T-helper 22 cell (primary cell): ENCODE data around the gene LRRC8E.

Experiments
- DNase-seq: peaks from one replicate; pipeline ENCODE4 v3.0.0-alpha.2; 2020; ENCODE audit warnings: low read depth

The LRRC8E gene

DNA sequence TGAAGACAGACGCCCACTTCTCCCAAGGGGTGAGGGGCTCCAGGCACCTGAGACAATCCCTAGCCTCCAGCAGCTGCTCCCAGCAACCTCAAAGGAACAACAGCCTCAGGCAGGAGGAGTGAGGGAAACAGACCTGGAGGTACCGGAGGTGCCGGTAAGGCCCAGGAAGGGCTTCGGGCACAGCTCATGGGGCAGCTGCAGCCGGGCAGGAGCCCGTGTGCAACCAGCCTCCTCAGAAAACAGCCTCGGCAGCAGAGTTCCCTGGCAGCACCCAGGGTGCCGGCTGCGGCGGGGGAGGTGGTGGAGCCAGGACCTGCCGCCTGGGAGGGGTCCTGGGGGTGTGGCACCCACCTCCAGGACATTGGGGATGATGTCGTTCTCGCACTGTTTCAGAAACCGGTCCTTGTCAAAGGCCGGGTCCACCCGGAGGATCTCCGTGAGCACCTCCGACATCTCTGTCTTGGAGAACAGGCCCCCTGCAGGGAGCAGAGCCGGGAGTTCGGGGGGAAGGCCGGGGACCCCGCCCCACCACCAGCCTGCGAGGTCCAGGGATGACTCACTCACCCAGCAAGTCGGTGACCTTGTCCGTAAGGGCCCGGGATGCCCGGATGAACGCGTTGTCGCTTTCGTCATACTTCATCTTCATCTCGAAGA, 44.1 kb downstream of the LRRC8E start:
- DNase-seq, result no peak

DNA sequence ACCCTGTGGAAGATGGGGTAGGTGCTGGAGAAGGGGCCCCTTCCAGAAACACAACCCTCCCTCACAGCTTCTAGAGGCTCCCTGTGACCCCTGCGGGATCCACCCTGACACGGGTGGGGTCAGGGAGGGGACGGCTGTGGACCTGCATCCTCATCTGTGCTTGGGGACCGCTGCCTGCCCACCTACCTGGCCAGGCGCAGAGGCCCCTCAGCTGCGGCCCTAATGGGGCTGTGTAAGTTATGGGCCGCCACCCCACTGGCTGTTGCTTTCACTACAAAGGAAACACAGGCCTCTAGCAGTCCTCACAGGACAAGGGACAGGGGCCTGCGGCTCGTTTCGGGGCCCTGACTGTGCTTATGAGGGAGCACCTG, 44.6 kb downstream of the LRRC8E start:
- DNase-seq, result no peak

DNA sequence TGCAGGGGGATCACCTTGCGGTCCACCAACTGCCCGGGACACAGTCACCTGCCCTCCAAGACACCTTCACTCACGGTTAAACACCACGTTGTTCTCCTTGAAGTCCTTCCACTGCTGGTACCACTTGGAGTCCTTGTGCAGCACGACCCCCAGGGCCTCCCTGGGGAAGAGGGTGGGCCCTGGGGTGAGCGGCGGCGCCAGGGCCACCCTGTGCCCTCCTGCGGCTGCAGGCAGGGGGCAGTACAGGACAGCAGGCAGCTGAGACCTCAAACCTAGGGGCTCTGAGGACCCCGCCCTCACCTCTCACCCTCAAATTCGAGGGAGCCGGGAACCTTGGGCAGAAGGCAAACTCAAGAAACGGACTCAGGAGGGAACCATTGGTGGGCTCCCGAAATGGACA, 45.1 kb downstream of the LRRC8E start:
- no peak for DNase-seq

DNA sequence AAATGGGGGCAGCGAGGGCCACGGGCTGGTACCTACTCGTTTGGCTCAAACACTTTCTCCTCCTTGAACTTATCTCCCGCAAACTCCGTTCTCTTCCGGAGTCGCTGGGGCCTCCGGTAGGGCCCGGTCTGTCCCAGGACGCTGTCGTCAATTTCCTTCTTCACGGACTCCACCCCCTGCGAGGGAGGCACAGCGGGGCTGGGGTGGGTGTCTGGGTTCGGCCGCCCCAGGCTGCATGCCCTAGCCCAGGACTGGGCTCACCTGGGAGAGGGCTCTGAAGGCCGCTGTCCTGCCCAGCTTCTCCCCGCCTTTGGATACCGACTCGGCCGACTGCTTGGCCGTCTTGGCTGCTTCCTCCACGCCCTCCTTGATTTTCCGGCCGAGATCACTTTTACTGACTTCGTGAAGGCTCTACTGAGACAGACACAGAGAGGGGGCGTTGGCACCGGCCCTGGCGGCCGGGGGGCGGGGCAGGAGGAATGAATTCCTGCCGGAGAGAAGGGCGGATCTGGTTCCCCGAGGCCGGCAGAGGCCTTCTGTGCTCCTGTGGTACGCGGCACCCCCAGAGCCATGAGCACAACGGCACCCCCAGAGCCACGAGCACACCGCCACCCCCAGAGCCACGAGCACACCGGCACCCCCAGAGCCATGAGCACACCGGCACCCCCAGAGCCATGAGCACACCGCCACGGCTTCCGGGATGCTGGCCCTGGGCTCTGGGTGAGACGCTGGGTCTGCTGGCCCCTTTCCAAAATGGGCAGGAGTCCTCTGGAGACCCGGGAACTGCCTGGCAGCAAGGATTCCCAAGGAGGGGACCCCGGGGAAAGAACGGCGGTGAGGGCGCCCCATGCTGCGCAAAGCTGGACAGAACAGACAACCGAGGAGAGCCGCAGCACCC, 45.8 kb downstream of the LRRC8E start:
- no peak for DNase-seq

DNA sequence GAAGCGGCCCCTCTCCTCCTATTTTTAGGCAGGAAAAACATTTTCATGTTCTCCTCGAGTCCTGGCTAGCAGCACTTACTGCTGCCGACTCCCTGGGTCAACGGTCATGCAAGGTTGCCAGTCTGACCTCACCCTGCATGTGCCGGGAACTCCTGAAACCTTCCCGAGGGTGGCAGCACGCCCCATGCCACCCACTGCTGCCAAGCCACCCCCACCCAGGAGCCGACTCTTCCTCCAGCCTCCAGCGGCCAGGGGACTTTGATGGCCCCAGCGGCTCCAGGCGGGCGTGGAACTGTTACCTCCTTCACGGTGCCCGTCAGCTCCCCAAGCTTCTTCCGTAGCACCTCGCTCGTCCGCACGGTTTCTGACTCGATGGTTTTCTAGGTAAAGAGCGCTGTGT, 46.5 kb downstream of the LRRC8E start:
- no peak for DNase-seq

DNA sequence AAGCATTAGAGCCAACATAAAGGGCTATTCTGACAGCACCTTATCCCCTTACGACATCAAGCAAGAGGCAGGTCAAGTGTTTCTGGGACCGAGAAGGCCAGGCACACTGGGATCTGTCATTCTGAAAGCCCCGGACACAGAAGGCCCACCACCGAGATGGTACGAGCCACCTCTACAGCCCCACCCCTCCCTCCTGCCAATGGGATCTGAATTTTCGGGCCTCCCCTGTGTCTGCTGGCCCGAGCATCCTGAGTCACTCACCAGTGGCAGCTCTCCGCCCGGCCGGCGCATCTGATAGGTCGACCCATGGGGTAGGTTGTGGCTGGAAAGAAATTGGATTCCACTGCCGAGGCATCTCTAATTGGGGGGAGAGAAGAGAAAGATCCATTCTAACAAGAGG, 52.5 kb downstream of the LRRC8E start:
- DNase-seq, result no peak

DNA sequence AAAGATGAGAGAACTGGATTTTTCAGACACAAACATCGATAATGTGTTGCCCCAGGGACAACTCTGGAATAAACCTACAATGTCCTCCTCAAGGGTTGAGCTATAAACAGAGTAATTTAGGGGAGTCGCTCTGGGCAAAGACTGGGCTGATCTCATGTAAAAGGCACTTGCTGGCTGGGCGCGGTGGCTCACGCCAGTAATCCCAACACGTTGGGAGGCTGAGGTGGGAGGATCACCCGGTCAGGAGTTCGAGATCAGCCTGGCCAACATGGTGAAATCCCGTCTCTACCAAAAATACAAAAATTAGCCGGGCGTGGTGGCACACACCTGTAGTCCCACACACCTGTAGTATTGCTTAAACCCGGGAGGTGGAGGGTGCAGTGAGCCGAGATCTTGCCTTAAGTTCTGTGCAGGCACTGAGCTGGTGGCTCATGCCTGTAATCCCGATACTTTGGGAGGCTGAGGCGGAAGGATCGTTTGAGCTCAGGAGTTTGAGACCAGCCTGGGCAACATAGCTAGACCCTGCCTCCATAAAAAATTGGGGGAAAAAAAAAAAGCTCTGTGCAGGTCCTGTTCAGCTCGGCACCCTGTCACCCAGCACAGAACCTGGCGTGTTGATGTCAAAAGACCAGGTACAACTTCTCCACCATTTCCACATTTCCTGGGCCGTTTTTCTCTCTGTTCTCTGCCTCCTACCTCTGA, 53.7 kb downstream of the LRRC8E start:
- DNase-seq, result no peak

DNA sequence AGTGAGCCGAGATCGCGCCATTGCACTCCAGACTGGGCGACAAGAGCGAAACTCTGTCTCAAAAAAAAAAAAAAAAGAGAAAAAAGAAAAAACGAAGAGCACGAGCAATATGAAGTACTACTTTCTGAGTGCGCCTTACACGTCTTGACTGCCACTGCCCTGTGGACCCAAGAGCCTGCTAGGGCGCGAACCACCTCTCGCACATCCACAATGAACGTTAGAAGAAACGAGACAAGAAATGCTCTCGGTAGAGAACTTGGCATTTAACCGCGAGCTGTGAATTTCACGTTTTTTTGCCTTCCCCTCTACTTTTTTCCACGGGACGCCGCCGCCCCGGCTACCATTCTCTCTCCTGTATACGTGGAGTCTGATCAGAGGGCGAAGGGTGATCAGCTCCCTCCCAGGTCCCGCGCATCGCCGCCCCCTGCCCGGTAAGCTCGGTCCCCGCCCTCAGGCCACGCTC, 54.7 kb downstream of the LRRC8E start:
- no peak for DNase-seq

DNA sequence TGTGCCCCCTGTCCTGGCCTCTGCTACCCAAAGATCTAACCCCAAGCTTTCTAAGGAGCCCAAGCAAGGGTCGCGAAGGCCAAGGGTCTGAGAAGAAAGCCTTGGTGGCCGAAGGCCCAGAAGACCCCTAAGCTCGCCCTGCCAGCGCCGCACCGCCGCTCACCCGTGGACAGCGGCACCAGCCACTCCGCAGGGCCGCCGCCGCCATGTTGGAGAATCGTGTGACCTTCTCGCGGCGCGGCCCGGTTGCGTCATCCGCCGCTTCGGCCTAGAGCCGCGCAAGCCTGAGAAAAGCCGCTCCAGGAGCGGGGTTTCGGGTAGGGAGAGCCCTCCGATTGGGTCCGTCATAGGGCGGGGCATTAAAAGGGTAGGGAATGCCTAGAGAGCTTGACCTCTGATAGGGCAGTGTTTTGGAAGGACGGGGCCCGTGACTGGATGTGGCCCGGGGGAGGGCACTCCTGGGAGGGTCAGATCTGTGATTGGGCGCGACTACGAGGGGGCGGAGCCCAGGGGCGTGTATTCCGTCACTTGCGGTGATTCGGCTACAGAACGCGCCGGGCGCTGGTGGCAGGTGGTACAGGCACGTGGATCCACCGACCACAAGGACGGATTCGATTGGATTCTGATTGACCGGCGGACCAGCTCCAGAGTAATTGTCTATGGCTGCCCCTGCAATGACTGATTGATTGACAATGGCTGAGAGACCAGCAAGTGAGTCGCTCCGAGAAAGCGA, 55.3 kb downstream of the LRRC8E start, which contains the start of gene TIMM44:
Gene TIMM44 (minus strand): TSS at position 223 of the 733 bp plus-strand sequence. CDS start 15 bp downstream, at position 208.
- peak; percentile 99 for DNase-seq

DNA sequence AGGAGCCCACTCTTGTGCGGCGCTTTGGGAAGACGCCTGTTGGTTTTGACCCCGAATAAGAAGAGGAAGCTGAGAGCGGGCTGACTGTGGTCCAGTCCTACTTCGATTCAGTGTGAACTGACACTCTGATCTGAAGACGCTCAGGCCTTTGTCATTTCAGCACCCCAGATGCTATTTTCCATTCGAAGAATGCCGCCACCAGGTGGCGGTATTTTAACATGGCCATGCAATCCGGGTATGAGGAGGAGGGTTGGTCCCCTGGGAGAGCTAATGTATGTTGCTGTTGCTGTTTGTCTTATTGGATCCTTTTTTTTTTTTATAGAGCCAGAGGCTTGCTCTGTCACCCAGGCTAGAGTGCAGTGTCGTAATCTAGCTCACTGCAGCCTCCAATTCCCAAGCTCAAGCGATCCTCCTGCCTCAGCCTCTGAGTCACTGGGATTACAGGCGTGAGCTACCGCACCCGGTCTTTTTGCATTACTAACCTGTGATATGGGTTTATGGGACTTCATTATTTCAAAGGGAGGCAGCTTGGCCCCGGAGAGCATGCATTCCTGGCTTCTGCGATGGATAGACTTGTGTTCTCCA, 56.0 kb downstream of the LRRC8E start:
- peak; percentile 61 for DNase-seq

DNA sequence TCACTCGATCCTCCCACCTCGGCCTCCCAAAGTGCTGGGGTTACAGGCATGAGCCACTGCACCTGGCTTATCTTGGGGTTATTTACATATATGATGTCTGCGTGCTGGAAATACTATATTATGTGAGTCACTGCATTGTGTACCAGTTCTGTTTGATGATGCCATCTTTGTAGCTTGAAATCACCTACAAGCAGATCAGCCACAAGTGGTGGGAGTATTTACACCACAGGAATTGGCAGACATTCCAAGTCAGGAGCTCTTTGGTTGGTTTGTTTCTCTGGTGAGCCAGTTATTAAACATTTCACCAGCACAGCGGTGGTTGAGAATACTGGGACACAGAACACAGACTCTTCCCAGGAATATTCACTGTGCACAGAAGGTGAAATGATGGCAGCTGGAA, 59.6 kb downstream of the LRRC8E start:
- no peak for DNase-seq
